Subcutaneous abdominal adipose tissue (tissue), 5 donors: ENCODE results near the gene LRRC9.
A peak's percentile ranks its signal among the peaks of the same experiment; 100 is the strongest.

Source experiments
- H3K27ac ChIP-seq: one replicate; pipeline ENCODE4 v1.7.0; 2013; ENCODE audit warnings: low read depth, mild to moderate bottlenecking, inconsistent platforms, low read length, moderate library complexity
- H3K27me3 ChIP-seq, 5 donors: one replicate each; pipeline ENCODE4 v1.7.0; 2013; ENCODE audit warnings: low read length in 5 of 5, inconsistent platforms in 1 of 5; ENCODE audit not compliant: control insufficient read depth in 5 of 5, insufficient read depth in 4 of 5
- H3K36me3 ChIP-seq, 5 donors: one replicate each; pipeline ENCODE4 v1.7.0; 2013; ENCODE audit warnings: low read length in 5 of 5; ENCODE audit not compliant: control insufficient read depth in 5 of 5, insufficient read depth in 5 of 5
- H3K4me1 ChIP-seq, 5 donors: one replicate each; pipeline ENCODE4 v1.7.0; 2013; ENCODE audit warnings: low read length in 5 of 5, mild to moderate bottlenecking in 3 of 5, moderate library complexity in 1 of 5; ENCODE audit not compliant: control insufficient read depth in 5 of 5, insufficient read depth in 5 of 5
- H3K4me3 ChIP-seq, 5 donors: one replicate each; pipeline ENCODE4 v1.7.0; 2013; ENCODE audit warnings: low read length in 5 of 5, low read depth in 1 of 5
- H3K9ac ChIP-seq, 5 donors: one replicate each; pipeline ENCODE4 v1.7.0; 2013; ENCODE audit warnings: low read length in 5 of 5, mild to moderate bottlenecking in 4 of 5, moderate library complexity in 3 of 5
- H3K9me3 ChIP-seq, 5 donors: one replicate each; pipeline ENCODE4 v1.7.0; 2013; ENCODE audit warnings: low read length in 5 of 5; ENCODE audit not compliant: control insufficient read depth in 5 of 5
- donor health status: healthy.
- donor health status: healthy.
- donor health status: healthy.
- donor health status: healthy.
- donor health status: healthy.

LRRC9 gene

GRCh38 chr14:59919570-59920377 lies at the start of gene LRRC9:
Gene LRRC9 (plus strand): TSS chr14:59920144.
- Histone ChIP-seq H3K9me3 (no peaks in the 10 kb centered on the region), H3K9ac (peak within 1 kb of the TSS in 4 of 5 donors; percentile 30 to 79 (median 52)), H3K4me1 (peaks cover 0 to 13% (median 13%) of the 10 kb centered on the region in 5 donors), H3K27ac (no peak within 1 kb of the TSS), H3K4me3 (peak within 1 kb of the TSS; percentile 62 to 81 (median 66)), H3K27me3 (peaks cover 0 to 3% (median 0%) of the 10 kb centered on the region in 5 donors), H3K36me3 (no peaks in the 10 kb centered on the region)

GRCh38 chr14:59870277-59871165 lies 49.4 kb upstream of the LRRC9 start, which contains the start of gene RTN1:
Gene RTN1 (minus strand): TSS chr14:59870776. CDS start chr14:59870630, 146 bp downstream.
- Histone ChIP-seq H3K27me3 (no peaks in the 10 kb centered on the region), H3K27ac (peak within 1 kb of the TSS; percentile 7), H3K36me3 (no peaks in the 10 kb centered on the region)

GRCh38 chr14:59871166-59871495 lies 48.8 kb upstream of the LRRC9 start:
- no peaks in the 10 kb centered on the region for H3K27me3 ChIP-seq
- peak overlapping the region; percentile 7 for H3K27ac ChIP-seq
- H3K9me3 ChIP-seq: no peaks in the 10 kb centered on the region

More at GRCh38 chr14:59870277-59871165, 49.4 kb upstream of the LRRC9 start, which contains the start of gene RTN1:
- Histone ChIP-seq H3K4me3 (peak within 1 kb of the TSS; percentile 68 to 84 (median 78)), H3K4me1 (peaks cover 0 to 23% (median 19%) of the 10 kb centered on the region in 5 donors), H3K9ac (peak within 1 kb of the TSS; percentile 11 to 72 (median 60)), H3K9me3 (no peaks in the 10 kb centered on the region)

GRCh38 chr14:59882957-59883356 lies 37.0 kb upstream of the LRRC9 start:
- Histone ChIP-seq H3K9me3 (no peaks in the 10 kb centered on the region), H3K36me3 (no peaks in the 10 kb centered on the region), H3K9ac (no peak overlapping the region), H3K27ac (no peak overlapping the region), H3K27me3 (no peaks in the 10 kb centered on the region), H3K4me1 (no peaks in the 10 kb centered on the region), H3K4me3 (no peak overlapping the region)

More at GRCh38 chr14:59871166-59871495, 48.8 kb upstream of the LRRC9 start:
- H3K9ac ChIP-seq: peak overlapping the region; percentile 11 to 72 (median 60)
- H3K36me3 ChIP-seq: no peaks in the 10 kb centered on the region
- H3K4me3 ChIP-seq: peak overlapping the region; percentile 68 to 84 (median 78)
- peaks cover 0 to 23% (median 19%) of the 10 kb centered on the region in 5 donors for H3K4me1 ChIP-seq

- Histone ChIP-seq H3K9ac (no peak overlapping the region), H3K27me3 (no peaks in the 10 kb centered on the region), H3K36me3 (no peaks in the 10 kb centered on the region), H3K4me1 (no peaks in the 10 kb centered on the region), H3K9me3 (peaks cover 0 to 3% (median 0%) of the 10 kb centered on the region in 5 donors), H3K4me3 (no peak overlapping the region), H3K27ac (no peak overlapping the region)
These were observed 29.3 kb upstream of the LRRC9 start for GRCh38 chr14:59890676-59891075.

- peaks cover 0 to 3% (median 0%) of the 10 kb centered on the region in 5 donors for H3K9me3 ChIP-seq
- H3K4me3 ChIP-seq: no peak overlapping the region
- no peak overlapping the region for H3K27ac ChIP-seq
These were observed 24.2 kb upstream of the LRRC9 start for GRCh38 chr14:59895721-59896120.

GRCh38 chr14:59897757-59898383 lies 22.1 kb upstream of the LRRC9 start:
- Histone ChIP-seq H3K9me3 (peaks cover 0 to 7% (median 0%) of the 10 kb centered on the region in 5 donors), H3K9ac (no peak overlapping the region), H3K36me3 (no peaks in the 10 kb centered on the region), H3K4me1 (peaks cover 0 to 4% (median 0%) of the 10 kb centered on the region in 5 donors), H3K27me3 (no peaks in the 10 kb centered on the region), H3K4me3 (no peak overlapping the region), H3K27ac (no peak overlapping the region)

More at GRCh38 chr14:59895721-59896120, 24.2 kb upstream of the LRRC9 start:
- H3K4me1 ChIP-seq: peaks cover 0 to 4% (median 0%) of the 10 kb centered on the region in 5 donors
- no peaks in the 10 kb centered on the region for H3K36me3 ChIP-seq
- no peaks in the 10 kb centered on the region for H3K27me3 ChIP-seq
- H3K9ac ChIP-seq: no peak overlapping the region

- Histone ChIP-seq H3K9me3 (peaks cover 0 to 4% (median 0%) of the 10 kb centered on the region in 5 donors), H3K27ac (no peak overlapping the region), H3K4me3 (no peak overlapping the region), H3K27me3 (no peaks in the 10 kb centered on the region), H3K36me3 (no peaks in the 10 kb centered on the region), H3K4me1 (peaks cover 0 to 4% (median 0%) of the 10 kb centered on the region in 5 donors), H3K9ac (no peak overlapping the region)
These were observed 19.4 kb upstream of the LRRC9 start for GRCh38 chr14:59900556-59900955.

GRCh38 chr14:59904184-59904583 lies 15.8 kb upstream of the LRRC9 start:
- no peak overlapping the region for H3K27ac ChIP-seq
- no peaks in the 10 kb centered on the region for H3K36me3 ChIP-seq
- no peaks in the 10 kb centered on the region for H3K4me1 ChIP-seq
- H3K4me3 ChIP-seq: no peak overlapping the region
- H3K27me3 ChIP-seq: no peaks in the 10 kb centered on the region
- H3K9me3 ChIP-seq: peaks cover 0 to 4% (median 0%) of the 10 kb centered on the region in 5 donors
- H3K9ac ChIP-seq: no peak overlapping the region
